HL-60 (cell line): ENCODE results near the gene CDC42BPB.

Experiments
- CTCF ChIP-seq: IDR thresholded peaks from one replicate; pipeline ENCODE4 v1.5.1; 2011; ENCODE audit warnings: low read length, control low read depth, inconsistent platforms; ENCODE audit not compliant: insufficient read depth
- GABPA ChIP-seq: IDR thresholded peaks from 2 replicates; pipeline ENCODE4 v1.6.1; 2012; ENCODE audit warnings: low read depth
- POLR2AphosphoS5 ChIP-seq: IDR thresholded peaks from 2 replicates; pipeline ENCODE4 v1.6.1; 2012; ENCODE audit warnings: low read depth
- REST ChIP-seq: IDR thresholded peaks from 2 replicates; pipeline ENCODE4 v1.6.1; 2012; ENCODE audit warnings: low read depth; ENCODE audit not compliant: insufficient replicate concordance
- SPI1 ChIP-seq: IDR thresholded peaks from 2 replicates; pipeline ENCODE4 v1.6.1; 2012; ENCODE audit warnings: low read depth, mild to moderate bottlenecking, borderline replicate concordance

- TF ChIP-seq GABPA (no peak), CTCF (no peak), REST (no peak), POLR2AphosphoS5 (no peak), SPI1 (no peak)
Observed at GRCh38 chr14:103064978-103065377, 7.6 kb upstream of the CDC42BPB start.
